Transverse colon (tissue), 4 donors: Measurements from ENCODE around the gene TPD52L1.

Source experiments
- POLR2A ChIP-seq: fragments of 450-650 bp; IDR thresholded peaks from one replicate; pipeline ENCODE4 v1.6.1; 2016; ENCODE audit warnings: antibody characterized with exemption, mild to moderate bottlenecking, moderate library complexity
- POLR2AphosphoS5 ChIP-seq, 3 donors: sonication (generic); formaldehyde crosslinking; IDR thresholded peaks; one replicate each; pipeline ENCODE4 v1.6.1; 2016; ENCODE audit warnings: antibody characterized with exemption in 3 of 3
- TF ChIP-seq, protein P1 (sequence below), 5 experiments: fragments of 200-600 bp in 3 of 5; fragments of 450-650 bp in 2 of 5; sonication (generic) in 3 of 5; IDR thresholded peaks; 1 replicate in 2 of 5; 2 replicates in 3 of 5; pipeline ENCODE4 v1.5.1; 2016 to 2017; ENCODE audit warnings: antibody characterized with exemption in 5 of 5, inconsistent platforms in 3 of 5, mild to moderate bottlenecking in 2 of 5, moderate library complexity in 1 of 5

DNA sequence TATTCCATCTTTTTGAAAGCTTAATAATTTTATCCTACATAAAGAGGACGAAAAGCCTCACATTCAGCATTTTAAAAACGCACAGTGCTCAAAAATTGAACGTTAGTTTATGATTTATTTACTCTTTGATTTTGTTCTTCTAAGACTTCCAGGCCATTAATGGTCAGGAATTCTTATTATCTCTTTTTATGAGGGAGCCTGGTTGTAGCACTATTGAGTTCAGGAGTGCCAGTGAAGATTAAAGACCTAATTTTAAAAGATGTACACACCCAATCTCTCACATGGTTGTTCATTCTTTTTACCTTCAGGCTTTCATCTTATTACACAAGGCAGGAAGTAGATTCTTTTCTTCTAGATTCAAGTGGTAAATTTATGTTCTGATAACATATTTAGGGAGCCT is 79.6 kb downstream of the TPD52L1 start:
- TF ChIP-seq POLR2AphosphoS5 (IDR thresholded peaks at IDR 0.05) (no peak), POLR2A (no peak)
- TF ChIP-seq, protein P1, sequence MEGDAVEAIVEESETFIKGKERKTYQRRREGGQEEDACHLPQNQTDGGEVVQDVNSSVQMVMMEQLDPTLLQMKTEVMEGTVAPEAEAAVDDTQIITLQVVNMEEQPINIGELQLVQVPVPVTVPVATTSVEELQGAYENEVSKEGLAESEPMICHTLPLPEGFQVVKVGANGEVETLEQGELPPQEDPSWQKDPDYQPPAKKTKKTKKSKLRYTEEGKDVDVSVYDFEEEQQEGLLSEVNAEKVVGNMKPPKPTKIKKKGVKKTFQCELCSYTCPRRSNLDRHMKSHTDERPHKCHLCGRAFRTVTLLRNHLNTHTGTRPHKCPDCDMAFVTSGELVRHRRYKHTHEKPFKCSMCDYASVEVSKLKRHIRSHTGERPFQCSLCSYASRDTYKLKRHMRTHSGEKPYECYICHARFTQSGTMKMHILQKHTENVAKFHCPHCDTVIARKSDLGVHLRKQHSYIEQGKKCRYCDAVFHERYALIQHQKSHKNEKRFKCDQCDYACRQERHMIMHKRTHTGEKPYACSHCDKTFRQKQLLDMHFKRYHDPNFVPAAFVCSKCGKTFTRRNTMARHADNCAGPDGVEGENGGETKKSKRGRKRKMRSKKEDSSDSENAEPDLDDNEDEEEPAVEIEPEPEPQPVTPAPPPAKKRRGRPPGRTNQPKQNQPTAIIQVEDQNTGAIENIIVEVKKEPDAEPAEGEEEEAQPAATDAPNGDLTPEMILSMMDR (IDR thresholded peaks at IDR 0.05), result no peak
